NT2/D1 (cell line): Measurements from ENCODE around the gene TEPSIN.

Experiments used
- YY1 ChIP-seq: IDR thresholded peaks from 2 replicates; pipeline ENCODE4 v1.6.1; 2011; ENCODE audit not compliant: insufficient read length, insufficient read depth
- ZNF274 ChIP-seq: IDR thresholded peaks from 2 replicates; pipeline ENCODE4 v1.6.1; 2011; ENCODE audit warnings: mild to moderate bottlenecking, low read depth, low read length

DNA sequence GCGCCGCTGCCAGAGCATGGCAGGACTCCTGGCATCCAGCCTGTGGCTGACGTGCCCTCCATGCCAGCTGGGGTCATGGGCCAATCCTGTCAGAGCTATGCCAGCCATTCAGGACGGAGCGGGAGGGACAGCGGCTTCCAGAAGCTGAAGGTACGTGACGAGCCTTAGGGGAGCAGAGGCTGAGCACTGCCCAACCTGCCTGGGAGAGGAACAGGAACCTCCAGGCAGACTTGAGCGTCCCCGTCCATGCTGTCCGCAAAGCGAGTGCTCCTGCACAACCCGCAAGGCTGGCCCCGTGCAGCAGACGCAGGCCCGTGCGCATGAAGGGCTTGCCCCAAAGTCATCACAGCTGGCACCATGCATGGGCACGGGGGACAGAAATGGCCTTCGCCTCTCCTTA lies 21.8 kb upstream of the TEPSIN start:
- TF ChIP-seq ZNF274 (no peak), YY1 (no peak)
